Kidney (tissue), 14 donors: ENCODE data around the gene CLCN7. TPM values are rescaled to one million over a fixed set of nuclear protein-coding genes. Genes with fewer than 3 reads are reported as not detected.

Source experiments
- DNase-seq, 5 donors: peaks; one replicate each; pipeline ENCODE4 v3.0.0-alpha.2; 2013 to 2020
- FAIRE-seq: peaks from 2 replicates; lab custom pipeline; 2012; peaks lifted over from hg19 to GRCh38; lab: Jason Lieb, UNC
- H3K27ac ChIP-seq, 2 donors: one replicate each; pipeline ENCODE4 v1.7.0; 2013; ENCODE audit warnings: low read depth in 2 of 2, low read length in 2 of 2, inconsistent platforms in 1 of 2
- H3K27me3 ChIP-seq: one replicate; pipeline ENCODE4 v1.7.1; 2013; ENCODE audit warnings: low read length, inconsistent platforms; ENCODE audit not compliant: control insufficient read depth, insufficient read depth
- H3K36me3 ChIP-seq, 3 donors: one replicate each; pipeline versions ENCODE4 v1.7.0 to v1.7.1; 2013; ENCODE audit warnings: low read length in 3 of 3, control low read depth in 1 of 3, inconsistent platforms in 1 of 3; ENCODE audit not compliant: insufficient read depth in 3 of 3, control insufficient read depth in 2 of 3
- H3K4me1 ChIP-seq, 3 donors: one replicate each; pipeline versions ENCODE4 v1.7.0 to v1.7.1; 2013; ENCODE audit warnings: low read length in 3 of 3, inconsistent platforms in 1 of 3, low read depth in 1 of 3; ENCODE audit not compliant: control insufficient read depth in 2 of 3, insufficient read depth in 2 of 3
- H3K4me3 ChIP-seq, 3 donors: one replicate each; pipeline versions ENCODE4 v1.7.0 to v1.8.1; 2013; ENCODE audit warnings: low read length in 3 of 3, control low read depth in 1 of 3, inconsistent platforms in 1 of 3
- H3K9ac ChIP-seq, 3 donors: one replicate each; pipeline versions ENCODE4 v1.7.0 to v1.7.1; 2013; ENCODE audit warnings: low read length in 3 of 3, control low read depth in 1 of 3, inconsistent platforms in 1 of 3
- H3K9me3 ChIP-seq, 3 donors: one replicate each; pipeline versions ENCODE4 v1.7.0 to v1.7.1; 2013; ENCODE audit warnings: low read length in 3 of 3, control low read depth in 1 of 3, inconsistent platforms in 1 of 3; ENCODE audit not compliant: control insufficient read depth in 2 of 3, insufficient read depth in 1 of 3
- intact Hi-C: fragments of 100-400 bp; cut with DNase I; formaldehyde crosslinking; loops from one replicate; pipeline ENCODE4 v1.11.1; 2022
- polyA plus RNA-seq: library from polyadenylated mRNA; stranded (reverse); fragments of 350-450 nt; fragmentation: Illumina TruSeq; extraction: RNeasy Lipid Tissue Mini Kit (QIAGEN cat#74804); gene quantifications from one replicate; pipeline ENCODE4 v1.2.3, GENCODE V29; 2014; ENCODE audit warnings: low read depth, low replicate concordance; ENCODE audit not compliant: insufficient read depth
- total RNA-seq: library from RNA; stranded (reverse); fragmentation: NEBNext Ultra II Directional; extraction: Animal tissue kit (Norgen Biotek cat#: 25700); gene quantifications from one replicate; pipeline ENCODE4 v1.2.1, GENCODE V29; 2021
- TF ChIP-seq, protein P1 (sequence below): IDR thresholded peaks from 3 replicates; pipeline ENCODE4 v1.5.1; 2012; ENCODE audit warnings: mild to moderate bottlenecking, moderate library complexity, borderline replicate concordance; ENCODE audit not compliant: insufficient read depth; ENCODE audit errors: extremely low read depth
- donor health status: control.
- donor health status: control.
- donor health status: control.
- donor health status: control.
- donor health status: control.
- donor health status: DM: yes; HTN: yes; CAD: no.
- donor health status: Normal renal cell carcinoma (clear cell type).

Gene CLCN7
- total and polyA plus RNA-seq, 2 donors from 2014 or later = 38.9 to 92.5 TPM

DNA sequence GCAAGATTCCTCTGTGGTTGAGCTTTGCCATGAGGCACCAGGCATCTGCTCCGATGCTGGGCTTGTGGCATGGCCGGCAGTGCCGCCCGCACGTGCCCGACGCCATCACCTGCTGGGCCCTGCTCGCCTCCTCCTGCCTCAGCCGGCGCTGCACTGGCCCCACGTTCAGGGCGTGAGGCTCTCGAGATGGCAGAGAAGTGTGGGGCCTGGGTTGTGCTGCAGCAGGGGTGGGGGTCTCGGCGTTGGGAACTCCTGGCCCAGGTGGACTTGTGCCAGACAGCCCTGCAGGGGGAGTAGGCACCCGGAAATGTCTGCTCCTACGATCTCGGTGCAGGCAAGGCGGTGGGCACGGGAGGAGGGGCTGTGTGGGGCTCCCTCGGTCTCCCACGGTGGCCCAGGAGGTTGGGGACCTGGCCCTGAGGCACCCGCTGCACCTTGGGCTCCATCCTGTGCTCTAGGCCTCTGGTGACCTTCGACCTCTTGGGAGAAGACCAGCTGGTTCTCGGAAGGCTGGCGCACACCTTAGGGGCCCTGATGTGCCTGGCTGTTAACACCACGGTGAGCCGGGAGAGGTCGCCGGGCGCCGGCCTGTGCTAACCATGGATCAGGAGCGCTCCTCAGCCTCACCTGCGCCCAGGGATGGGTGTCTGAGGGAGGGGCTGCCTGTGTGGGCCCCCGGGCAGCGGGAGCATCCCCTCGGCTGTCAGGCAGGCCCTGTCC, 31.8 kb upstream of the CLCN7 start:
- H3K4me1 ChIP-seq = peaks cover 0 to 5% (median 0%) of the 10 kb centered on the region in 3 donors
- no peak overlapping the region for H3K9ac ChIP-seq
- peaks cover 0 to 3% (median 3%) of the 10 kb centered on the region in 3 donors for H3K36me3 ChIP-seq
- no peak for DNase-seq
- H3K9me3 ChIP-seq = no peaks in the 10 kb centered on the region
- H3K27me3 ChIP-seq = no peaks in the 10 kb centered on the region
- intact Hi-C loops = no loop called here
- TF ChIP-seq, protein P1, sequence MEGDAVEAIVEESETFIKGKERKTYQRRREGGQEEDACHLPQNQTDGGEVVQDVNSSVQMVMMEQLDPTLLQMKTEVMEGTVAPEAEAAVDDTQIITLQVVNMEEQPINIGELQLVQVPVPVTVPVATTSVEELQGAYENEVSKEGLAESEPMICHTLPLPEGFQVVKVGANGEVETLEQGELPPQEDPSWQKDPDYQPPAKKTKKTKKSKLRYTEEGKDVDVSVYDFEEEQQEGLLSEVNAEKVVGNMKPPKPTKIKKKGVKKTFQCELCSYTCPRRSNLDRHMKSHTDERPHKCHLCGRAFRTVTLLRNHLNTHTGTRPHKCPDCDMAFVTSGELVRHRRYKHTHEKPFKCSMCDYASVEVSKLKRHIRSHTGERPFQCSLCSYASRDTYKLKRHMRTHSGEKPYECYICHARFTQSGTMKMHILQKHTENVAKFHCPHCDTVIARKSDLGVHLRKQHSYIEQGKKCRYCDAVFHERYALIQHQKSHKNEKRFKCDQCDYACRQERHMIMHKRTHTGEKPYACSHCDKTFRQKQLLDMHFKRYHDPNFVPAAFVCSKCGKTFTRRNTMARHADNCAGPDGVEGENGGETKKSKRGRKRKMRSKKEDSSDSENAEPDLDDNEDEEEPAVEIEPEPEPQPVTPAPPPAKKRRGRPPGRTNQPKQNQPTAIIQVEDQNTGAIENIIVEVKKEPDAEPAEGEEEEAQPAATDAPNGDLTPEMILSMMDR = no peak
- no peak overlapping the region for H3K27ac ChIP-seq
- no peak for FAIRE-seq
- no peak overlapping the region for H3K4me3 ChIP-seq

DNA sequence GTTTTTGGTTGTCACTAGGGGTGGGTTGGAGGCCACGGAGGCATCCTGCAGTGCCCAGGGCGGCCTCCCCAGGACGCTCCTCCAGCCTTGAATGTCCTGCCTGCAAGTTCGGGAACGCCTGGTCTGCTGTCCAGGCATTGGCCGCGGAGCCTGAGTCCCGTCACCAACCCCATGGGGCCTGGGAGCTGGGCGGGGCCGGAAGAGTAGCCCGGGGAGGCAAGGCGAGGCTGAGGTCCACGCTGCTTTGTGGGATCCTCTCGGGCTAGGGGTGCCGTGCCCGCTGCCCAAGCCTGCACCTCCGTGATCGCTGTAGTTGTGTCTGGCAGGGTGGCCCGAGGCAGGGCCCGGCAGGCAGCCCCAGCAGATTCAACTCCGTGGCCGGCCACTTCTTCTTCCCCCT, 31.1 kb upstream of the CLCN7 start:
- peaks cover 0 to 2% (median 0%) of the 10 kb centered on the region in 3 donors for H3K4me1 ChIP-seq
- no peaks in the 10 kb centered on the region for H3K27me3 ChIP-seq
- intact Hi-C loops = no loop called here
- no peak overlapping the region for H3K9ac ChIP-seq
- DNase-seq (no peak), FAIRE-seq (no peak)
- no peaks in the 10 kb centered on the region for H3K9me3 ChIP-seq
- H3K4me3 ChIP-seq = no peak overlapping the region
- peaks cover 0 to 3% (median 3%) of the 10 kb centered on the region in 3 donors for H3K36me3 ChIP-seq
- no peak overlapping the region for H3K27ac ChIP-seq
- TF ChIP-seq, protein P1 = no peak

DNA sequence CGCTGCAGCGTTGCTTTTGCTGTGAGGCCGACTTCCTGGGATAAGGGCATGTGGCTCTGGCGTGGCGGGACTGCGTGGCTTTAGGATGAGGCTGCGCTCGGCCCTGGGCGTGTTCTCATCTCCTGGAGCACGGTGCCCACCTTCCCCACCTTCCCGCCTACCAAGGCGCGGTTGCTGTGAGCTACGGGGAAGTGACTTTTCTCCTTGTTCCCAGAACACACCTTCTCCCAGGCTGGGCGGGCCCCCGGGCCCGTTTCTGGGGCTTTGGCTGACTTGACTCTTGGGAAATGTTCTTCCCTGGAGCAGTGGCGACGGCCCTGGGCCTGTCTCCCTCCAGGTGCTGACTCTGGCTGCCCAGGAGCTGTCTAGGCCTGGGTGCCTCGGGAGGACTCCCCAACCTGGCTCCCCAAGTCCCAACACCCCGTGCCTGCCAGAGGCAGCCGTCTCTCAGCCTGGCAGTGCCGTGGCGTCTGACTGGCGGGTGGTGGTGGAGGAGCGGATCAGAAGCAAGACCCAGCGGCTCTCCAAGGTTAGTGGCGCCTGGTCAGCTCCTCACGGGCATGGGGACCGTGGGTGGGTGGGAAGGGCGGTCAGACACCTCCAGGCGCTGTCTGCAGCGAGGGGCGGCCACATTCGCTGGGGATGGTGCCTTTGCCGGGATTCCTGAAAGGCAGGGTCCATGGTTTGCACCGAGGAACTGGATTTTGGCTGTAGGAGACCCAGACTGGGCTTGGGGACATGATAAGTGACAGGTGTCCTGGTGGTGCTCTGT, 30.4 kb upstream of the CLCN7 start:
- Histone ChIP-seq H3K9ac (no peak overlapping the region), H3K9me3 (no peaks in the 10 kb centered on the region), H3K4me1 (peaks cover 0 to 2% (median 0%) of the 10 kb centered on the region in 3 donors), H3K27ac (no peak overlapping the region), H3K4me3 (no peak overlapping the region), H3K36me3 (peaks cover 0 to 3% (median 3%) of the 10 kb centered on the region in 3 donors), H3K27me3 (no peaks in the 10 kb centered on the region)
- FAIRE-seq (no peak), DNase-seq (no peak)
- TF ChIP-seq, protein P1 = no peak
- intact Hi-C loops = no loop called here
